ENCODE data around the gene LMBR1L. TPM values are rescaled to one million over a fixed set of nuclear protein-coding genes. Genes with fewer than 3 reads are reported as not detected.
A peak's percentile ranks its signal among the peaks of the same experiment; 100 is the strongest.

Gene LMBR1L
- total and polyA plus RNA-seq, 2 of the 13 experiments (the other 11 are each of a cell fraction or from before 2014, with no cell fraction given): 12.2 to 65.9 TPM

- TF ChIP-seq ZBTB2 (CRISPR knock-in tag; IDR thresholded peaks at IDR 0.05; ENCODE audit: low read depth): no peak
- TF ChIP-seq TFAP4 (IDR thresholded peaks at IDR 0.05; ENCODE audit: borderline replicate concordance, low read depth): no peak
- TF ChIP-seq PAF1 (CRISPR knock-in tag; IDR thresholded peaks at IDR 0.05): no peak
- no peak for TF ChIP-seq TEAD2 (CRISPR knock-in tag; IDR thresholded peaks at IDR 0.05)
- TF ChIP-seq, protein P1, sequence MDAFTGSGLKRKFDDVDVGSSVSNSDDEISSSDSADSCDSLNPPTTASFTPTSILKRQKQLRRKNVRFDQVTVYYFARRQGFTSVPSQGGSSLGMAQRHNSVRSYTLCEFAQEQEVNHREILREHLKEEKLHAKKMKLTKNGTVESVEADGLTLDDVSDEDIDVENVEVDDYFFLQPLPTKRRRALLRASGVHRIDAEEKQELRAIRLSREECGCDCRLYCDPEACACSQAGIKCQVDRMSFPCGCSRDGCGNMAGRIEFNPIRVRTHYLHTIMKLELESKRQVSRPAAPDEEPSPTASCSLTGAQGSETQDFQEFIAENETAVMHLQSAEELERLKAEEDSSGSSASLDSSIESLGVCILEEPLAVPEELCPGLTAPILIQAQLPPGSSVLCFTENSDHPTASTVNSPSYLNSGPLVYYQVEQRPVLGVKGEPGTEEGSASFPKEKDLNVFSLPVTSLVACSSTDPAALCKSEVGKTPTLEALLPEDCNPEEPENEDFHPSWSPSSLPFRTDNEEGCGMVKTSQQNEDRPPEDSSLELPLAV (CRISPR knock-in tag; conservative IDR thresholded peaks at IDR 0.05; ENCODE audit: low read depth): no peak
- TF ChIP-seq NCOA1 (CRISPR knock-in tag; IDR thresholded peaks at IDR 0.05): no peak
- no peak for TF ChIP-seq NCOR1 (IDR thresholded peaks at IDR 0.05; ENCODE audit: borderline replicate concordance, low read length)
- TF ChIP-seq SNAPC2 (CRISPR knock-in tag; IDR thresholded peaks at IDR 0.05): no peak
- TF ChIP-seq BORCS8-MEF2B (CRISPR knock-in tag; IDR thresholded peaks at IDR 0.05): no peak
- TF ChIP-seq PBX3 (CRISPR knock-in tag; IDR thresholded peaks at IDR 0.05; ENCODE audit: borderline replicate concordance): no peak
- TF ChIP-seq FOXC1 (CRISPR knock-in tag; IDR thresholded peaks at IDR 0.05; ENCODE audit: borderline replicate concordance): no peak
- TF ChIP-seq ZNF121 (CRISPR knock-in tag; IDR thresholded peaks at IDR 0.05): no peak
- TF ChIP-seq, protein P2, sequence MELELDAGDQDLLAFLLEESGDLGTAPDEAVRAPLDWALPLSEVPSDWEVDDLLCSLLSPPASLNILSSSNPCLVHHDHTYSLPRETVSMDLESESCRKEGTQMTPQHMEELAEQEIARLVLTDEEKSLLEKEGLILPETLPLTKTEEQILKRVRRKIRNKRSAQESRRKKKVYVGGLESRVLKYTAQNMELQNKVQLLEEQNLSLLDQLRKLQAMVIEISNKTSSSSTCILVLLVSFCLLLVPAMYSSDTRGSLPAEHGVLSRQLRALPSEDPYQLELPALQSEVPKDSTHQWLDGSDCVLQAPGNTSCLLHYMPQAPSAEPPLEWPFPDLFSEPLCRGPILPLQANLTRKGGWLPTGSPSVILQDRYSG (CRISPR knock-in tag; IDR thresholded peaks at IDR 0.05): no peak
- TF ChIP-seq ZNF562 (CRISPR knock-in tag; IDR thresholded peaks at IDR 0.05; ENCODE audit: borderline replicate concordance): no peak
- peak; percentile 42; the same call in 1 of the 2 replicates for TF ChIP-seq GATAD1 (CRISPR knock-in tag; IDR thresholded peaks at IDR 0.05)
- no peak for TF ChIP-seq ZNF10 (CRISPR knock-in tag; IDR thresholded peaks at IDR 0.05; ENCODE audit: borderline replicate concordance, low read depth)
- no peak for TF ChIP-seq ZNF781 (CRISPR knock-in tag; IDR thresholded peaks at IDR 0.05; ENCODE audit: borderline replicate concordance, not compliant biosample characterization)
- peak; percentile 70 for TF ChIP-seq HDAC2 (CRISPR knock-in tag; IDR thresholded peaks at IDR 0.05)
- 0 out of 2 replicates have a peak, but pooled peaks have one; percentile 26 for TF ChIP-seq ZNF12 (CRISPR knock-in tag; IDR thresholded peaks at IDR 0.05)
- TF ChIP-seq ZFP36 (IDR thresholded peaks at IDR 0.05; ENCODE audit: borderline replicate concordance, low read depth, low read length, partially characterized antibody): no peak
- TF ChIP-seq ZNF510 (CRISPR knock-in tag; IDR thresholded peaks at IDR 0.05; ENCODE audit: low read depth): 0 out of 2 replicates have a peak, but pooled peaks have one; percentile 48
- TF ChIP-seq, protein P3, sequence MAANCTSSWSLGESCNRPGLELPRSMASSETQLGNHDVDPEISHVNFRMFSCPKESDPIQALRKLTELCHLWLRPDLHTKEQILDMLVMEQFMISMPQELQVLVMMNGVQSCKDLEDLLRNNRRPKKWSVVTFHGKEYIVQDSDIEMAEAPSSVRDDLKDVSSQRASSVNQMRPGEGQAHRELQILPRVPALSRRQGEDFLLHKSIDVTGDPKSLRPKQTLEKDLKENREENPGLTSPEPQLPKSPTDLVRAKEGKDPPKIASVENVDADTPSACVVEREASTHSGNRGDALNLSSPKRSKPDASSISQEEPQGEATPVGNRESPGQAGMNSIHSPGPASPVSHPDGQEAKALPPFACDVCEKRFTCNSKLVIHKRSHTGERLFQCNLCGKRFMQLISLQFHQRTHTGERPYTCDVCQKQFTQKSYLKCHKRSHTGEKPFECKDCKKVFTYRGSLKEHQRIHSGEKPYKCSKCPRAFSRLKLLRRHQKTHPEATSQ (CRISPR knock-in tag; IDR thresholded peaks at IDR 0.05; ENCODE audit: borderline replicate concordance): no peak
- no peak for TF ChIP-seq SRSF1 (optimal IDR thresholded peaks at IDR 0.05; ENCODE audit: low read depth, low read length)
Measured at GRCh38 chr12:49121047-49121696, 10.5 kb upstream of the LMBR1L start (continued).
